ENCODE data around the gene ACOX3.

- TF ChIP-seq CTCF (conservative IDR thresholded peaks at IDR 0.05; ENCODE audit: low read length) (no peak), EZH2phosphoT487 (IDR thresholded peaks at IDR 0.05; ENCODE audit: borderline replicate concordance, low read depth, low read length) (no peak)
Observed at GRCh38 chr4:8464381-8464780, 23.9 kb upstream of the ACOX3 start.

Data from OCI-LY7 (cell line).